Neural cell (in vitro differentiated cells): ENCODE results near the gene DNAH8. TPM values are rescaled to one million over a fixed set of nuclear protein-coding genes. Genes with fewer than 3 reads are reported as not detected.

ENCODE experiments used
- H2AFZ ChIP-seq: fragments of 200-600, 300-800 bp; sonication (generic), shearing (Covaris generic); 2 replicates; pipeline ENCODE4 v1.6.0; 2014; ENCODE audit warnings: low read depth, mild to moderate bottlenecking, antibody characterized with exemption, low read length, moderate library complexity
- H3F3A ChIP-seq: fragments of 200-600 bp; shearing (Covaris generic); 2 replicates; pipeline ENCODE4 v1.6.1; 2016; ENCODE audit warnings: mild to moderate bottlenecking, moderate library complexity, mixed read lengths, antibody characterized with exemption, low read length; ENCODE audit not compliant: insufficient read depth, poor library complexity, severe bottlenecking
- H3K27ac ChIP-seq: fragments of 200-600, 300-800 bp; sonication (generic), shearing (Covaris generic); 2 replicates; pipeline ENCODE4 v1.5.1; 2014; ENCODE audit warnings: mild to moderate bottlenecking, low read length, moderate library complexity
- H3K27me3 ChIP-seq: fragments of 300-800, 200-600 bp; sonication (generic), shearing (Covaris generic); 2 replicates; pipeline ENCODE4 v1.6.0; 2014; ENCODE audit warnings: mild to moderate bottlenecking, low read depth, low read length, moderate library complexity; ENCODE audit not compliant: insufficient read depth
- H3K36me3 ChIP-seq: fragments of 300-800, 200-600 bp; sonication (generic), shearing (Covaris generic); 2 replicates; pipeline ENCODE4 v1.5.1; 2014; ENCODE audit warnings: mild to moderate bottlenecking, antibody characterized with exemption, low read length, moderate library complexity; ENCODE audit not compliant: insufficient read depth
- H3K4me2 ChIP-seq: fragments of 300-800, 200-600 bp; sonication (generic), shearing (Covaris generic); 2 replicates; pipeline ENCODE4 v1.6.0; 2014; ENCODE audit warnings: mild to moderate bottlenecking, low read length
- H3K4me3 ChIP-seq: fragments of 300-800, 200-600 bp; sonication (generic), shearing (Covaris generic); 2 replicates; pipeline ENCODE4 v1.5.1; 2014; ENCODE audit warnings: mild to moderate bottlenecking, low read length, moderate library complexity
- H3K79me2 ChIP-seq: fragments of 200-600 bp; shearing (Covaris generic); replicated peaks from 2 replicates; pipeline ENCODE4 v1.6.0; 2014; ENCODE audit warnings: mild to moderate bottlenecking, low read length, moderate library complexity; ENCODE audit not compliant: insufficient read depth
- H3K9ac ChIP-seq: fragments of 300-800, 200-600 bp; sonication (generic), shearing (Covaris generic); 2 replicates; pipeline ENCODE4 v1.6.1; 2016; ENCODE audit warnings: mild to moderate bottlenecking, low read length, mixed read lengths
- H3K9me2 ChIP-seq: fragments of 200-600 bp; shearing (Covaris generic); 2 replicates; pipeline ENCODE4 v1.6.1; 2016; ENCODE audit warnings: mild to moderate bottlenecking, low read length, mixed read lengths; ENCODE audit not compliant: insufficient read depth
- H3K9me3 ChIP-seq: fragments of 200-600, 300-800 bp; sonication (generic), shearing (Covaris generic); 2 replicates; pipeline ENCODE4 v1.6.1; 2016; ENCODE audit warnings: mild to moderate bottlenecking, mixed run types, low read length, moderate library complexity, mixed read lengths
- H4K20me1 ChIP-seq: fragments of 200-600 bp; shearing (Covaris generic); 2 replicates; pipeline ENCODE4 v1.6.1; 2016; ENCODE audit warnings: mild to moderate bottlenecking, mixed run types; ENCODE audit not compliant: insufficient read depth
- CTCF ChIP-seq: fragments of 450-650 bp; IDR thresholded peaks from 2 replicates; pipeline ENCODE4 v1.5.1; 2014; ENCODE audit warnings: antibody characterized with exemption, mild to moderate bottlenecking, moderate library complexity; ENCODE audit not compliant: poor library complexity, severe bottlenecking
- EP300 ChIP-seq: fragments of 450-650 bp; conservative IDR thresholded peaks from 2 replicates; pipeline ENCODE4 v1.6.1; 2014; ENCODE audit warnings: antibody characterized with exemption, mild to moderate bottlenecking, moderate library complexity; ENCODE audit not compliant: poor library complexity, severe bottlenecking
- EZH2 ChIP-seq: fragments of 200-600, 300-800 bp; shearing (Covaris generic), sonication (generic); IDR thresholded peaks from 2 replicates; pipeline ENCODE4 v1.6.1; 2014; ENCODE audit warnings: antibody characterized with exemption, low read length, borderline replicate concordance, mild to moderate bottlenecking; ENCODE audit not compliant: insufficient read depth, poor library complexity, severe bottlenecking
- MXI1 ChIP-seq: fragments of 450-650 bp; conservative IDR thresholded peaks from 2 replicates; pipeline ENCODE4 v1.6.1; 2014; ENCODE audit warnings: antibody characterized with exemption, mild to moderate bottlenecking; ENCODE audit not compliant: poor library complexity, severe bottlenecking
- POLR2AphosphoS5 ChIP-seq: IDR thresholded peaks from 2 replicates; pipeline ENCODE4 v1.6.1; 2012
- RAD21 ChIP-seq: fragments of 450-650 bp; conservative IDR thresholded peaks from 2 replicates; pipeline ENCODE4 v1.6.1; 2014; ENCODE audit warnings: antibody characterized with exemption, mild to moderate bottlenecking, moderate library complexity
- REST ChIP-seq: IDR thresholded peaks from 2 replicates; pipeline ENCODE4 v1.6.1; 2012; ENCODE audit warnings: borderline replicate concordance
- SMC3 ChIP-seq: fragments of 450-650 bp; conservative IDR thresholded peaks from 2 replicates; pipeline ENCODE4 v1.6.1; 2014; ENCODE audit warnings: antibody characterized with exemption, mild to moderate bottlenecking, moderate library complexity; ENCODE audit not compliant: poor library complexity
- TAF1 ChIP-seq: IDR thresholded peaks from 2 replicates; pipeline ENCODE4 v1.6.1; 2012; ENCODE audit warnings: low read depth
- polyA plus RNA-seq: library from polyadenylated mRNA; depleted of rRNA; stranded (reverse); fragments of >200 nt; gene quantifications from 2 replicates; pipeline ENCODE4 v1.2.3, GENCODE V29; 2014

Gene DNAH8
- polyA plus RNA-seq, 1 donor from 2014 or later: 0.07 TPM

GRCh38 chr6:39057251-39058155 is 342.4 kb downstream of the DNAH8 start:
- TF ChIP-seq MXI1: no peak
- no peak for TF ChIP-seq RAD21
- no peak for TF ChIP-seq TAF1
- no peak for TF ChIP-seq CTCF
- no peak for TF ChIP-seq EZH2
- TF ChIP-seq EP300: no peak
- no peak for TF ChIP-seq REST
- no peak for TF ChIP-seq SMC3
- TF ChIP-seq POLR2AphosphoS5: no peak
- Histone ChIP-seq H3K9ac (no peak overlapping the region), H3K9me2 (no peaks in the 10 kb centered on the region), H2AFZ (no peak overlapping the region), H3K27me3 (no peaks in the 10 kb centered on the region), H3K9me3 (no peaks in the 10 kb centered on the region), H3F3A (no peaks in the 10 kb centered on the region), H3K4me3 (no peak overlapping the region), H3K4me2 (no peak overlapping the region), H3K79me2 (no peaks in the 10 kb centered on the region), H3K27ac (no peak overlapping the region), H4K20me1 (no peaks in the 10 kb centered on the region), H3K36me3 (no peaks in the 10 kb centered on the region)

GRCh38 chr6:39058471-39059147 is 343.5 kb downstream of the DNAH8 start:
- H3K27me3 ChIP-seq: no peaks in the 10 kb centered on the region
- no peak overlapping the region for H3K4me3 ChIP-seq
- no peaks in the 10 kb centered on the region for H3K9me3 ChIP-seq
- no peaks in the 10 kb centered on the region for H3K36me3 ChIP-seq
- no peak overlapping the region for H3K27ac ChIP-seq
- H3K9ac ChIP-seq: no peak overlapping the region
- H3F3A ChIP-seq: no peaks in the 10 kb centered on the region
- no peaks in the 10 kb centered on the region for H3K79me2 ChIP-seq
- no peaks in the 10 kb centered on the region for H4K20me1 ChIP-seq
- no peak overlapping the region for H2AFZ ChIP-seq
- H3K9me2 ChIP-seq: no peaks in the 10 kb centered on the region
- TF ChIP-seq REST (no peak), MXI1 (no peak), EZH2 (no peak), SMC3 (no peak), EP300 (no peak), CTCF (no peak), POLR2AphosphoS5 (no peak), TAF1 (no peak), RAD21 (no peak)
- no peak overlapping the region for H3K4me2 ChIP-seq
